Measurements from ENCODE around the gene SLC41A3.

SLC41A3 gene

DNA sequence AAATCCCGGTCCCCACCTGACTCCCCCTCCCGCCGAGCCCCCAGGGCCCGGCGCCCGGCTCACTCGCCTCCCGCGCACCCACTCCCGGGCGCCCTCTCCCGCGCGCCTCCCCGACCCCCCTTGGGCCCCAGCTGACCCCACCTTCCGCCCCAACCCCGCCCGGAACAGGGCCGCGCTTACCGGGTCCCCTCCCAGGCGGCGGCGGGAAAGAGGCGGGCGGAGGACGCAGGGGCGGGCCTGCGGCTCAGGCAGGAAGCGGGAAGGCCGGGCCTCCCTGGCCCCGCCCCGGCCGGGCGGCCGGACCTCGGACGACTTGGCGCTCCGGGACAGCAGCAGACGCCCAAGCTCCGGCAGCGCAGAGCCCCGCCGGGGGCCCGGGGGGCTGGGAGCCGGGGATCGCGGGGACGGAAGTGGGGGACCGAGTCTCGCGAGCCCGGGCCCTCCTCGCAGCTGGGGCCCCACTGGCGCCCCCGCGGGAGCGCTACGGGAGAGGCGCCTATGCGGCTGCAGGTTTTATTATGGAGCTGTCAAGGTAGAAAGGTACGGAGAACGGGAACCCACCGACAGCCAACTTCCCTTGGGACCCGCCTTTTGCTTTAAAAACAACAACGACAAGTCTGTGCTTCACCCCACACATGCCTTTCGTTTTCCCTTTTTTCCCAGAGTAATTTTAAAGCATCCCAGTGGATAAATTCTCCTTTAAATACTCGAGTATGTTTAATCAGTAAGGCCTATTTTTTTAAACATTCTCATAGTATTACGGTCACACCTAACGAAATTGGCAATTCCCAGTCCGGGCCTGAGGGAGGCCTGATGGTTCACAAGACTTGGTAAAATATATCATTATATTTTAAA, at the start of gene SLC41A3:
SLC41A3 (minus strand) TSS at position 212 of the 855 bp plus-strand sequence. CDS start 15,905 bp downstream, outside the sequence.
- DNase-seq, result no peak

DNA sequence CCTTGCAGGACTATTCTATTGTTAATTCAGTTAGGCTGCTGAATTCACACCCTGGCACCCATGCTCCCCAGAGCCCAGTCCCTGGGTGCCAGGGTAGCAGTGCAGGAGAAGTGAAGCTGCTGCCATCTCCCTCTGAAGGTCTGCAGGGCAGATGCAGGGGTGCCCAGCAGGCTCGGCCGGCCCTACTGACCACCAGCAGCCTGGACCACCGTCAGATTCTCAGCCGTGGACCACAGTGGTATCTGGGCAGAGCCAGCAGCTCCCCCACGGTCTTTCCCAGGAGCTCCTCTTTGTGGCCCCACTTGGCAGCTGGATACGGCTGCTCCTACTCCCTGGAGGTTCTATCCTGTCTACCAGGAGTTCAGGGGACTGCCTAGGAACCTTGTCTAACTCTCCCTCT, 49.7 kb upstream of the SLC41A3 start:
- no peak for DNase-seq

DNA sequence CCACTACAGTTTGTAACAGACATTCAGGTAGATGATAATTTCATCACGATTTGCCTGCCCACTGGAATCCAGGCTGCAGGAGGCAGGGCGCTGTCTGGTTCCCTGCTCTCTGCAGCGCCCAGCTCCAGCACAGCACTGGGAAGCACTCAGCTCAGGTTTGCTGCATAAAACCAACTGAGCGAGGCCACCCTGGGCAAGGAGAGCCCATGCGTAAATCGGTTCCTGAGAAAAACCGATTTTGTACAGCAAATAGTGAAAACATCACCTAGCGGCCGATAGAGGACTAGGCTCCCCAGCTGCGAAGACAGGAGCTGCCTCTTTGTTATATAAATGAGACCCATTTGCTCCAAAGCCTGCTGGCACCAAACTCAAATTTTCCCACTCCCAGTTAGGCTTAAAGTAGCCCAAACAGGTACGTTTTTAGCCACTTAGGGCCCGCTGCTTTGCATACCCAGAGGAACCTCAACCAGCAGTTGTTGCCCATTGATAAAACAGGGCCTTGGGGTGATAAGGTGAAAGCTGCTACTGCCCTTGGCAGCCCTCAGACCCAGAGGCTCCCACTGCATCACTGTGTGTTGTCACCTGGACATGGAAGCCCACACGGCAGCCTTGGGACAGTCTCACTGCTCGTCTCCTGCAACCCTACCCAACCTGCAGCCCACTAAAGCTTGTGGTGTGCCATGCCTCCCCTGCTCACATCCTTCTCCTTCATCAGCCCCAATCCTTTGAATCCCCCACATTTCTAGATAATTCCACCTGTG, 49.0 kb upstream of the SLC41A3 start:
- no peak for DNase-seq

DNA sequence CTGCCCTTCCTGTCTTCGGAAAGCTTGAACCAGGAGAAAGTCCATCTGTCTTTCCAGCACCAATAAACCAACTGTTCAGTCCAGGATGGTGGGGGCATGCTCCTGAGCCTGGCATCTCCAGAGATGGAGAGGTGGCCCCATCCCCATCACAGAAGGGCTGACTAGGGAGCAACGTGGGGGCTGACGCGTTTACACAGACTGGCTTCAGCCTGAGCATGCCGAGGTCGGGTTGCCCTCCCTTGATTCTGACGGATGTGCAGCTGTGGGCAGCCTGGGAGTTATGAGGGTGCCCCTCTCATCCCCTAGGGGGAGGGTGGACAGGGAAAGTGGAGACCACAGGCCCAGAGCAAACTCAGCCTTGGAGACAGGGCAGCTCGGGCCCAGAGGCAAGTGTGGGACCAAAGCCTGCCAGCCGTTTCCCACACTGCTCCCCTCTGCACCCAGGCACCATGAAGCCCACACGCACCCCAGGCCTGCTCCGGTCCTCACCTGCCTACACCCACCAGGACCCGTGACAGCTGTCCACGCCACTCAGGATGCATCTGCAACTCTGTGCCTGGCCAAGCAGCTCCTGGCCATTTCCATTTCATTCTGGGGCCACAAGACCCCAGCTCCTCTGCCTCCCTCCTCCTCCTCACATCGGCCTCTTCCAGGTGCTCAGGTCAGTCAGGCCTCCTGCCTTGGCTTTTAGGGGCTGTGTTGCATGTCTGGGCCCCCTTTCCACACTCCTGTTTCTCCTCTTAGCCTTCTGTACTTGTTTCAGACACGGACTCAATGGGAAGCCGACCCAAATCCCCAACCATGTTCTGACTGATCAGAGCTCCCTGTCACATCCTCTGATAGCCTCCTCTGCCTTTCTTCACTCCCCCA, 48.2 kb upstream of the SLC41A3 start:
- no peak for DNase-seq

DNA sequence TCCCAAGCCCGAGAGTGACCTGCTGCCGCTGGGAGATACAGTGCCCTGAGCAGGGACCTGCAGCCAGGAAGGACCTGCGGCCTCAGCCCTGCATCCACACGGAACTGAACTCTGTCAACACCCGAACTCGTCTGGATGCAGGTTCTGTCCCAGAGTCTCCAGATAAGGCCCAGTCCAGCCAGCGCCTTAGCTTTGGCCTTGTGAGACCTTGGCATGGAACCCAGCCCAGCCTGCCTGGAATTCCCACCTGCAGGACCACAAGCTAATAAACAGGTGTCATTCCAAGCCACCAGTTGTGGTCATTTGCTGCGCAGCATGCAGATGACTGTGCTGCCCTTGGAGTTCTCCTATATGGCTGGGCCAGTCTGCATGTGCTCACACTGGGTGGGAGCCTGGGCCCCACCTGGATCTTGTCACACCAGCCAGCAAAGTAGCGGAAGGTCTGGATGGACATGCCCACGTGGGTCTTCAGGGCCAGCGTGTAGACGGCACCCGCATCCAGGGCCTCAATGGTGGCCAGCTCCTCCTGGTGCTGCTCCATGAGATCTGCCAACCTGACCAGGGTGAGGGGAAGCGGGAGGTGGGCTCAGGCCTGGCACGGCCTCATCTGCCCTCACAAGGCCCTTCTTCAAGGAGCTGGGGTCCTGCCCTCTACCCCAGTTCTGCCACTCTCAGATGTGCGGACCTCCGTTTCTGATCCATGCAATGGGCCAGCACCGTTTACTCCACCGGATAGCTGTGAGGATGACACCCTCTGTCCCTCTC, 47.2 kb upstream of the SLC41A3 start:
- no peak for DNase-seq

DNA sequence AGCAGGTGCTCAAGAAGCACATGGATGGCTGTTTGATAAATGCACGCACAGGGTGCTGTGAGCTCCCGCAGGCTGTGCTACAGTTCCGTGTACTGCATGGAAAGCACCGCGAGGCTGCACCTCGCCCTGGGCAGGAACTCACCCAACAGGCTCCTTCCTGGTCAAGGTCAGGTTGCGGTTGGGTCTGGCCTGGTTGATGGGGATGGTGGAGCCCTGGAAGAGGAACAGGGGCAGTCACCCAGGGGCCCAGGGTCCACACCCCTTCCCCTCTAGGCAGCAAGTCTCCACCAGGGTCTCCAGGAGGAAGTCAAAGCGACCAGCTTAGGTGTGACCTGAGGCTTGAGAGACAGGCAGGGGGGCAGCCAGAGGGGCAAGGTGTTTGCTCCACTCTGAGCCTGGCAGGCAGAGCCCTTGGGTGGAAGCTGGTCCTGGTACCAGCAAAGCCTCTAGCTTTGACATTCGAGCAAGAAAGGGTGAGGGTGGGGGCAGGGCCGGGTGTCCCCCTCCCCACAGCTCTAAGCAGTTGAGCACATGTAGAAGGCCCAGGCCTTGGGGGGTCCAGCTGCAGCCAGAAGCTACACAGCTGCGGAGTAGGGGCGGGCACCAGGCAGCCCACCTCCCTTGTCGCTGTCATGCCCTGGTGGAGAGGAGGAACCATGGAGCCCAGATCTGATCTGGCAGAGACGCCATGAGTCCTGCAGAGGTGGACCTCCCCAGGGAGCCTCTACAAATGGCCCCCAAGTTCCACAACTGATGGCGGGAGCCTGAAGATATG, 46.3 kb upstream of the SLC41A3 start:
- no peak for DNase-seq

DNA sequence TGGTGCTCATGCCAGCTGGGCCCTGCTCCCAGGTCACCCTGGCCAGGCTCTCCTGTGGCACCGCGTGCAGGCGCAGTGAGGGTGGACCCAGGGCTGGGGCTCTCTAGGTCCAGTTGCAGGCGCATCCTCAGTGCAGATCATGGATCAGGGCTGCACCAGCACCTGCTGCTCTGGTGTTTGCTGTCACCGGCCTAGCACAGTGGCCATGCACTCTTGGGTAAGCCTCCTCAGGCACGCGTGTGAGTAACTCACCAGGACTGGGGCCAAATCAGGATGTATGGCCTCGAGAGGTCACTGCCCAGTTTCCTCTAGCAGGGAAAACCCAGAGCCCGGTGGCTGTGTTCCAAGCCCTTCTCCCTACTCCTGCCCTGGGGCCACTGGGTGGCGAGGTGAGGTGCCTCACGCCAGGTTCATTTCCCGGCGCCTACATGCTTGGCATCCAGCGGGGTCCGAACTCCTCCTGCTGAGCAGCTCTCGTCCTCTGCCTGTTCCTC, 45.5 kb upstream of the SLC41A3 start:
- DNase-seq, result no peak

DNA sequence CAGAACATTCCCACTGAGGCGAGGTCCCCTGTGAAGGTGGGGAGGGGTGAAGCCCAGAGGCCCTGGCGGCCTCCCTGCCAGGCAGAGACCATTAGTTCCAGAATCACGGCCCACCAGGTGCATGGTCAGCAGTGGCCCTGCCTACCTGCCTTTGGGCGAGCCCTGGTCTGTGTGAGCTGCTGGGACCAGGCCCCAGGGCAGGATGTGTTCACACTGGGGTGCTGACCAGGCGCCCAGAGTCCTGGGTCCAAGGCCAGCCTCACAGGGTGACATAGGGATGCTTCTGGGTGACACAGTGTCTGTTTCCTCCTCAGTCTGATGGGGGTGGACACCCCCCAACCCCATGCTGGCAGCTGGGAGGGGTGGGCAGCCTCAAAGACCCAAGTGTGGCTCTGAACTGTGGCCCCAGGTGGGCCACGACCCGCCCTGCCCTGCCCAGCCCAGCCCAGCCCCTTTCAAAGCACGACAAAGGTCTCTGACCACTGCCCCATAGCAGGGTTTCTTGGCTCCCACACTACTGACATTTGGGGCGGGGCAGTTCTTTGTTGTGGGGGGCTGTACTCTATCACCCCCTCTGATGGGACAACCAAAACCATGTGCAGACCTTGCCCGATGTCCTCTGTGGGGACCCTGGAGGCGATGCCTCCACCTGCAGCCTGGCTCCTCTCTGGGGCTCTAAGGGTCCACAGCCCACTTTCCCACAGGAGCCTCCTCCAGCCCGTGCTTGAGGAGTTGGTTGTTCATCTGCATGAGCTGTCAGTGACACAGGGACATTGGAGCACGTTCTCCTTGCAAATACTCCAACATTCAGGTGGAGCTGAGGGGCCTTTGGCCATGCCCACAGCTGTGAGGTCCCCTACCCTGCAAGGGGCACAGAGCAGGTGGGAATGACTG, 44.8 kb upstream of the SLC41A3 start:
- no peak for DNase-seq

DNA sequence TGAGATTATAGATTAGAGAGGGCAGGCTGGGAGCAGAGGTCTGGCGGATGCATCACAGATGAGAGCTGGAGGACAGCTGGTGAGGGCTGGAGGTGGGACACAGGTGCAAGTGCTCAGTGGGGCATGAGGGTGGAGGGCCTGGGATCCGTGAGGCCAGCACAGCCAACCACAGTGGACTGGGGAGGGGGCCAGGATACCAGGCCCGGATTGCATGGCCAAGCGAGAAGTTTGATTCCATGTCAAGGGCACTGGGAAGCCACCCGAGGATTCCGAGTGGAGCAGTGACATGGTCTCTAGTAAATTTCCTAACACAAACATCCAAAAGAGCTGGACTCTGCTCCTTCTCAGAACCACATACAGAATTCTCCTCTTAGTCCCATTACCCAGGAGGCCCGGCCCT, 44.0 kb upstream of the SLC41A3 start:
- DNase-seq, result no peak

DNA sequence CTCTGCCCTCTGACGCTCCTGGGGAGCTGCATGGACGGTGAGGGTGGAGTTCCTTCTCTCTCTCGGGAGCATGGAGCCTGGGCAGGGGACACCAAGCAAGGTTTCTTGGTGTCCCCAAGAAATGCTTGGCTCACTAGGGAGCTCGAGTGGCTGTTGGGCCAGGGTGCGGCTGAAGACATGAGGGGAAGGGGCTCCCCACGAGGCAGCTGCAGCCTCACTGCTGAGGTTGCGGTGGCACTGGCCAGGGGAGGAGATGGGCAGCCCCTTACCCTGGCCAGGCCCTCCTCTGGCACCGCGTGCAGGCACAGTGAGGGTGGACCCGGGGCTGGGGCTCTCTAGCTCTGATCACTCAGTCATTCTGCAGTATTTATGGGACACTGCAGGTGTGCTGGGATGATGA, 43.5 kb upstream of the SLC41A3 start:
- DNase-seq, result no peak

DNA sequence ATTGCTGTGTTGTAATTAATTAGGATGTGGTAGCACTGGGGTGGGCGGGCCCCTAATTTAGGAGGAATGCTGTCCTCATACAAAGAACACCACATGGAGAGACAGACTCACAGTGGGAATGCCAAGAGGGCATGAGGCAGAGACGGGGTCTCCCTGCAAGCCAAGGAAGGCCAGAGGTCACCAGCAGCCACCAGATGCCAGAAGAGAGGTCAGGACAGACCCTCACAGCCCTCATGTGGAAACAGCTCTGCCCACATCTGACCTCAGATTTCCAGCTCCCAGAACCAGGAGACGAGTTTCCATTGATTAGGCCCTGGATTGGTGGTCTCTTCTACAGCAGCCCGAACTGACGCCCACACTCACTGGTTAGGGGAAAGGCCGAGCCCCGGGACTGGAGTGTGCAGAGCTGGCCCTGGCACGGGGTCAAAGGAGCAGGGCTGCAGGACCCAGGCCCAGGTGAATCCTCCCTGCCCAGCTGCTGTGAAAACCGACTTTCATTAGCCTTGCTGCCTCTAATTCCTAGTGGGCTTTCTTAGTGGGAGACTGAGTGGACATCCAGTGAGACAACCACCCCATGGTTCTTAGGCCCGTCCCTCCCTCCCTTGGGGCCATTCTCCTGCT, 43.0 kb upstream of the SLC41A3 start:
- DNase-seq, result no peak

DNA sequence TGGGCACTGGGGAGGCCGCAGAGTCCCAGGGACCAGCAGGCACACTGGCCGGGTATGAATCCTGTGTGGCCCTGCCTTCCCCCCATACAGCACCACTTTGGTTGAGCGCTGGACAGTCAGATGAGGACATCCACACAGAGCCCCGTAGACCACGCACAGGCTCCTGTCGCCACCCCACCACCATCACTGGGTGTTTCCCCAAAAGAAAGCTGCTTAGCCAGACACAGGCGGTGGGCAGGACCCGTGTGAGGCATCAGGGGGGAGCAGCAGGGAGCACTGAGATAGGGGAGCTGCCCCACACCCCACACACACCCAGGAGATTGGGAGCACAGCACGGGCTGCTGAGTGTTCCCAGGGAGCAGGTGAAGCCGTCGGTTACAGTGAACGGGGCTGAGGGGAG, 42.4 kb upstream of the SLC41A3 start:
- no peak for DNase-seq

DNA sequence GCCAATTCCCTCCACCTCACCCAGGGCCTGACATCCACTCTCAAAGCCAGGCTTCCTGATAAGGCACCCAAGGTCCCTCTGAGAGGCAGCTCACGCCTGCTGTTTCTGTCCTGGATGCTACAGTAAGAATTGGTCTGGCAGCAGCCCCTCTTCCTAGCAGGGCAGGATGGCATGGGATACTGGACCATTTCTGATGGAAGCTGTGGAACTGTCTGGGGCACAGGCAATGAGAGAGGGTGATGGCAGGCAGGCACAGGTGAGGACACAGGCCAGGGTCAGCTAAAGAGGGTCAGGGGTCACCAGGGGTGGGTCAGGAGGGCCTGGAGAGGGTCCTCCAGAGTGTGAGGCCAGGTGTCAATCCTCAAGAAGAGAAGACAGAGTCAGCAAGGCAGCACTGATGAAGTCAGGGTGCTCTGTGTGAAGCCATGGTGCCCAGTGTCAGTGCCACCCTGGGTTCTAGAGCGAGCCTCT, 41.9 kb upstream of the SLC41A3 start:
- no peak for DNase-seq

DNA sequence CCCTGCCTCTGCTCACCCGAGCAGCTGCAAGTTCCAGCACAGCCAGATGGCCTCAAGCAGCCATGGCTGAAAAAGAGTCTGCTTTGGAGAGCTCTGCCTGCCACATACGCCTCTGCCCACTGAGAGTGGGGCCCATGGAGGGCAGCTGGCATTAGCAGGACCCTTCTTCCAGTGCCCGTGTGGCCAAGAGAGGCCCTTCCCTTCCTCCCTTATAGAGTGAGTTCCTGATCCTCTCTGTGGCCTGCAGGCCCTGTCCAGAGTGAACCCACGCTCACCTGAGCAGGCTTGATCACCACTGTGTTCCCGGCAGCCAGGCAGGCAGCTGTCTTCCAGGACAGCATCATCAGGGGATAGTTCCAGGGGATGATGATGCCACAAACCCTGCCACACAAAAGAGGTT, 41.4 kb upstream of the SLC41A3 start:
- DNase-seq, result no peak

DNA sequence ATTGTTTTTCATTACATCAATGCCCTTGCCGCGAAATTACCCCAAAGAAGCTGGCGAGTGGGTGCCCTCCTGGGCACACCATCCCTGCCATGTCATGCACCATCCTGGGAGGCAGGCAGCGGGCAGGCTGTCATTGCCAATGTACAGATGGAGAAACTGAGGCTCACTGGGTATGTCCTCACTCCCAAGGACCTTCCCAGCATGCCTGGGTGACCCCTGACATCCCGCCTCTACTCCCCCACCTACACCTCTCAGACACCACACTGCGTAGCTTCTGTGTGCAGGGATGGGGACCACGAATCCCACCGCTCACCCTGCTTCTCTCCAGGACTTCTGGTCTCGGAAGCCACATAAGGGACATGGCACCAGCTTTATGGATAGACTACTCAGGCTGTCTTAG, 41.0 kb upstream of the SLC41A3 start:
- DNase-seq, result no peak

DNA sequence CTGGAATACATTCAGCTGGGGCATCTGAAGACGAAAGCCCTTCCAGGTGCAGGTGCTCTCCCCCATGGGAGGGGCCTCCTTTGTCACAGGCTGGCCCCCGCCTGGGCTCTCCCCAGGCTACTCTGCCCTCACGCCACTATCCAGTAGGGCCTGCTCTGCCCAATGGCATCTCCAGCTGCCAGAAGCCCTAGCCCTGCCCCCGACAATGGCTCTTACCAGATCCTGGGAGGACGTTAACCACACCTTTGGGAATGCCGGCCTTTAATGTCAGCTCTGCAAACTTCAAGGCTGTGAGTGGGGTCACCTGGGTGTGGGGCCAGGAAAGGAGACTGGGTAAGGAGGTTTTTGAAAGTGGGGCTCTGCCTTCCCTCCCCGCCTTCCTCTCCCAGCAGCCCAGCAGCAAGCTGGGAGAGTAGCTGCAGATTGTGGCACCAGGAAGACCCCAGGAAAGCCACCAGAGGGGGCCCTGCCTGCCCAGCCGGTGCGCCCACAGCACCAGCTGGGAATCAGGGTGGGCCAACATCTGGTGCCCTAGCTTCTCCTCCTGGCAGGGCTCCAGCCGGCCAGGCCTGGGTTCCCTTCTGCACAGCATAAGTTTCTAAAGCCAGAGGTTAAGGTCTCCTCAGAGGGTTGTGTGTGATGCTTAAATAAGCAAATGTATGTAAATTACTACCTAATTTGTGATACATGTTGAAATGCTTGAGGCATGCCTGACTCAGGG, 40.4 kb upstream of the SLC41A3 start:
- DNase-seq, result no peak

DNA sequence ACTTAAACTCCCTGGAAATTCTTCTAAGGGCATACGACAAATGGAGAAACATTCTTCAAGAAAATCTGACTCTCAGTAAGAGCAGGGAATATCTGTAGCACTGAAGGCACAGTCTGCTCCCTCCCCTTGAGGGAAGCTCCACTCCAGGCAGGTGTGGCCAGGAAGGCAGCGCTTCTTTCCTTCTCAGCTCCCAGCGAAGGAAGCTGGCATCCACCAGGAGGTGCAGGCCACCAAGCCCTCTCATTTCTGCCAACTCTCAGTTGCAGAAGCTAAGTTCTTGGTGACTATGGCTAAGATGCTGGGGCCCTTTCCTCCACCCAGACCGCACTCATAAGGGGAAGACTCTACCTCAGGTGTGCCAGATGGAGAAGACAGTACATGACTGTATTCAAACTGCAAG, 37.7 kb upstream of the SLC41A3 start:
- no peak for DNase-seq

DNA sequence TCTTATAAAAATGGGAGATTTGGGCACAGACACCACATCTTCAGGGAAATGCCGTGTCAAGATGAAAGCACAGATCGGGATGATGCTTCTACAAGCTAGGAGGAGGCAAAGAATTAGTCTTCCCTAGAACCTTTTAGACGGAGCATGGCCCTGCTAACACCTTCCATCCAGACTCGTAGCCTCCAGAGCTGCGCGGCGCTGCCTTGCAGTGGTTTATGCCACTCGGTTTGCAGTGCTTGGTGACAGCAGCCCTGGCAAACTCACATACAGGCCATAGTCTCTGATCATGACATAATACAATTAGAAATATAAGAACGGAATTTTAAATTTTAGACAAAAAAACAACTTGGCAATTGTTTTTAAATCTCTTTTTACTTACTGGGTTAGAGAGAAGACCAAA, 37.1 kb upstream of the SLC41A3 start:
- DNase-seq, result no peak

DNA sequence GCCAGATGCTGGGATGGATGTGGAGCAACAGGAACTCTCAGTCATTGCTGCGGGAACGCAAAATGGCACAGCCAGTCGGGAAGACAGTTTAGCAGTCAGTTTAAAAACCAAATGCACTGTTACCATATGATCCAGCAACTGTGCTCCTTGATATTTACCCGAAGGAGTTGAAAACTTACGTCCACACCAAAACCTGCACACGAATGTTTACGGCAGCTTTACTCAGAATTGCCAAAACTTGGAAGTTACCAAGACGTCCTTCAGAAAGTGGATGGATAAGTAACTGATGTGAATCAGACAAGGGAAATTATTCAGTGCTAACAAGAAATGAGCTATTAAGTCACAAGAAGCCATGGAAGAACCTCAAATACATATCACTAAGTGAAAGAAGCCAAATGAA, 36.1 kb upstream of the SLC41A3 start:
- DNase-seq, result no peak

Data from SIG-M5 (cell line).